ENCODE data around the gene ADCY5. TPM values are rescaled to one million over a fixed set of nuclear protein-coding genes. Genes with fewer than 3 reads are reported as not detected.

The ADCY5 gene
- total and polyA plus RNA-seq, 4 donors: 0.74 to 6.6 (median 2.9) TPM

- H3K9me3 ChIP-seq (ENCODE audit: control insufficient read depth in 4 of 4, low read length in 3 of 4): no peaks in the 10 kb centered on the region
- H3K4me3 ChIP-seq (ENCODE audit: low read depth in 1 of 3, low read length in 3 of 3): no peak overlapping the region
- H3K4me1 ChIP-seq (ENCODE audit: control insufficient read depth in 4 of 4, insufficient read depth in 4 of 4, low read length in 3 of 4): no peaks in the 10 kb centered on the region
- 95% methylated on average over 13 of the region's 13 CpGs for WGBS
- H3K36me3 ChIP-seq (ENCODE audit: control insufficient read depth in 4 of 4, insufficient read depth in 3 of 4, low read depth in 1 of 4, low read length in 3 of 4): no peaks in the 10 kb centered on the region
- H3K27me3 ChIP-seq (ENCODE audit: control insufficient read depth in 4 of 4, insufficient read depth in 4 of 4, low read length in 3 of 4): no peaks in the 10 kb centered on the region
- TF ChIP-seq EGR1 (IDR thresholded peaks at IDR 0.05; ENCODE audit: low read depth in 2 of 2) (no peak), RAD21 (IDR thresholded peaks at IDR 0.05) (no peak), ATF3 (IDR thresholded peaks at IDR 0.05) (no peak), FOXA2 (IDR thresholded peaks at IDR 0.05) (no peak), RXRA (IDR thresholded peaks at IDR 0.05) (no peak), FOXA1 (IDR thresholded peaks at IDR 0.05) (no peak), HNF4A (conservative IDR thresholded peaks at IDR 0.05) (no peak), HNF4G (IDR thresholded peaks at IDR 0.05) (no peak), NR2F2 (IDR thresholded peaks at IDR 0.05) (no peak), REST (IDR thresholded peaks at IDR 0.05) (no peak), YY1 (IDR thresholded peaks at IDR 0.05) (no peak), TAF1 (conservative IDR thresholded peaks at IDR 0.05) (no peak), GABPA (IDR thresholded peaks at IDR 0.05 in 1 of 2, conservative IDR thresholded peaks at IDR 0.05 in 1 of 2) (no peak), MAX (IDR thresholded peaks at IDR 0.05) (no peak), CTCF (IDR thresholded peaks at IDR 0.05; ENCODE audit: low read depth, low read length, missing input control) (no peak), JUND (IDR thresholded peaks at IDR 0.05) (no peak), SP1 (IDR thresholded peaks at IDR 0.05) (no peak), ZBTB33 (IDR thresholded peaks at IDR 0.05) (no peak)
- H3K9ac ChIP-seq (ENCODE audit: low read depth in 1 of 2, low read length in 2 of 2): no peak overlapping the region
- no peak for DNase-seq (ENCODE audit: low spot score)
- no peak overlapping the region for H3K27ac ChIP-seq (ENCODE audit: low read depth in 1 of 2, low read length in 2 of 2)
Measured at GRCh38 chr3:123294296-123294938, 154.5 kb downstream of the ADCY5 start.

All from liver (tissue), 9 donors.